KOPT-K1 (cell line): ENCODE data around the gene AFF3.

Source experiments
- H3K27ac ChIP-seq: fragments of 200-600 bp; sonication (generic); 2 replicates; pipeline ENCODE4 v1.5.1; 2016; ENCODE audit warnings: antibody characterized with exemption, mild to moderate bottlenecking, low read depth, low read length; ENCODE audit not compliant: poor library complexity, severe bottlenecking
- H3K36me3 ChIP-seq: fragments of 200-600 bp; sonication (generic); 2 replicates; pipeline ENCODE4 v1.5.1; 2017; ENCODE audit warnings: antibody characterized with exemption, mild to moderate bottlenecking, low read length, moderate library complexity; ENCODE audit not compliant: insufficient read depth
- H3K9me3 ChIP-seq: fragments of 200-600 bp; sonication (generic); 2 replicates; pipeline ENCODE4 v1.5.1; 2017; ENCODE audit warnings: antibody characterized with exemption, low read length, mild to moderate bottlenecking; ENCODE audit not compliant: insufficient read depth, poor library complexity, severe bottlenecking

The AFF3 gene

DNA sequence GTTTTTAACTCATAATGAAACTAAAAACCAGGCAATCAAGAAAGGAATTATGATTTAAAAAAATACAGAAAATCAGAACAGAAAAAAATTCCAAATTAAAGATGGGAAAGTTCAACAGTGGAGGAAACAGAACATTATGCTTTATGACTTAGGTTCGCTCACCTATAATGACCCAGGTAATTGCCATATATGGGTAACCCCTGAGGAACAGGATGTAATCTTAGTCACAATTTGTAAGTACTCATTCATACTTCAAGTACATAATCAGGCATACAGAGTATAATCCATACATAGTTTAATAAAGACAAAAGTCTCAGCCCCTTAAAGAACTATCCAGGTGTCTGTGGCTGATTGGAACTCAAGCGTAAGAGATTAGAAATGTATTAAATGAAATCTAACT, 159.6 kb downstream of the AFF3 start:
- no peak overlapping the region for H3K27ac ChIP-seq
- no peaks in the 10 kb centered on the region for H3K9me3 ChIP-seq
- peaks cover 2% of the 10 kb centered on the region; the same call in 1 of the 2 replicates for H3K36me3 ChIP-seq

DNA sequence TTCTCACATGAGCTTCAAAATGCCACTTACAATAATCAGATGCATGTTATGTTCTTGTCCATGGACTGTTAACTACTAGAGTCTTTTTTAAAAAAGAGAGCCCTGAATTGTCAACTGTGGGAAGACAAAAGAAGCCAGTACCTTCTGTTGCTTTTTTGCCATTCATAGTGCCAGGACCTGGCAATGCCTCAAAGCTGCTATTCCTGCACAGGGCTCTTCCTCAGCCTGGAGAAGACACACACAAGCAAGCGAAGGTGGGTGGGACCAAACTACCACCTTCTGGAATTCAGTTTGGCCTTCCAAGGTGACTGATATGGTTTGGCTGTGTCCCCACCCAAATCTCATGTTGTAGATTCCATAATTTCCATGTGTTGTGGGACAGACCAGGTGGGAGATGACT, 160.6 kb downstream of the AFF3 start:
- Histone ChIP-seq H3K9me3 (no peaks in the 10 kb centered on the region), H3K36me3 (peaks cover 6% of the 10 kb centered on the region; the same call in 1 of the 2 replicates), H3K27ac (no peak overlapping the region)

DNA sequence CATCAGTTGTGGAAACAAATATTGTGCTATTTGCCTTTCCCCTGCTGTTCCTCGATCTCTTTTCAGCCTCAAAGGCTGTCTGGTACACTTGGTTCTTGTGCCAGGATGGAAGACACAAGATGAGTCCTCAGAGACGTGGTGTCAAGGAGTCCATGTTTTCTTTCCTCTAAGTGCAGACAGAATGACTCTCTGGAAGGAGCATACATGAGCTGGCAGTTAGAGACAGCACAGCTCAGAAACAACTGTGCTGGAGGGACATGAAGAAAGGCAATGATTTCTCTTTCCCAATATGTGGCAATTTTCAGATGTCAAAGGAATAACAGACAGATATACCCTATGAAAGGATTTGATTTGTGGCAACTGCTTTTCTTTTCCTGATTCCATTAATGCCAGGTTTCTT, 162.2 kb downstream of the AFF3 start:
- Histone ChIP-seq H3K36me3 (peaks cover 6% of the 10 kb centered on the region; the same call in 1 of the 2 replicates), H3K9me3 (no peaks in the 10 kb centered on the region), H3K27ac (no peak overlapping the region)

DNA sequence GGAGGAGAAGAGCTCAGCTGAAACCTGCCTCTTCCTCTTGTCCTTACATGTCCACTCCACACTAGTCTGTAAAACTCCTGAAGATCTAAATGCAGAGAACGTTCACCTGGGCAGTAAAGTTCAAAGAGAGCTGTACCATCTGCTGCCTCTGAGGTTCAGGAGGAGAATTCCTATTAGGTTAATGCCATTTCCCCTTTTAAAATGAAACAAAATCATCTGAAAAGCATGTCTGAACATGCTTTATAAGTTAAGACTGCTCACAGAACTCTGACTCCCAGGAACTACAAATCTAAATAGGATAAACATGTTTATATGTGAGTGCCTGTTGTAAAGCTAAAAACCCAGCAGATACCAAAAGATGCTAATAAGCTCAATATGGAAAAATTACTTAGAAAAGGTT, 164.4 kb downstream of the AFF3 start:
- H3K36me3 ChIP-seq: peaks cover 6% of the 10 kb centered on the region; the same call in 1 of the 2 replicates
- no peaks in the 10 kb centered on the region for H3K9me3 ChIP-seq

DNA sequence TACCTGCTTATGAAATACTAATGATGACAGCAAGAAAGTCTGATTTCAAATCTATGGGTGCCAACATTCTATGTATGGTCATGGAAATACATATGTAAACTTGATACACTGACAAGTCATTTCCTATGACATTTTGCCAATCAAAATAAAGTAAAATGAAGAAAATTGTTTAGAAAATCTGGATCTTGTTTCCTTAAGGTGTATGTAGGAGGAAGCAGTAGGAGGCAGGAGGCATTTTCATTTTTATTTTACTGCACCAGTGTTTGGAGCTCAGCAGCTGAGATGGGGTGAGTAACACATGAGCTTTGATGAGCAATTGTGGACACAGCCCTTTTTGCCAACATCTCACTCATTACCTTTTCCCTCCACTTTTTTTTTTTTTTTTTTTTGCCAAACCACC, 167.0 kb downstream of the AFF3 start:
- Histone ChIP-seq H3K36me3 (peaks cover 6% of the 10 kb centered on the region; the same call in 1 of the 2 replicates), H3K9me3 (no peaks in the 10 kb centered on the region), H3K27ac (no peak overlapping the region)

More for the DNA sequence above, 164.4 kb downstream of the AFF3 start:
- H3K27ac ChIP-seq: no peak overlapping the region

DNA sequence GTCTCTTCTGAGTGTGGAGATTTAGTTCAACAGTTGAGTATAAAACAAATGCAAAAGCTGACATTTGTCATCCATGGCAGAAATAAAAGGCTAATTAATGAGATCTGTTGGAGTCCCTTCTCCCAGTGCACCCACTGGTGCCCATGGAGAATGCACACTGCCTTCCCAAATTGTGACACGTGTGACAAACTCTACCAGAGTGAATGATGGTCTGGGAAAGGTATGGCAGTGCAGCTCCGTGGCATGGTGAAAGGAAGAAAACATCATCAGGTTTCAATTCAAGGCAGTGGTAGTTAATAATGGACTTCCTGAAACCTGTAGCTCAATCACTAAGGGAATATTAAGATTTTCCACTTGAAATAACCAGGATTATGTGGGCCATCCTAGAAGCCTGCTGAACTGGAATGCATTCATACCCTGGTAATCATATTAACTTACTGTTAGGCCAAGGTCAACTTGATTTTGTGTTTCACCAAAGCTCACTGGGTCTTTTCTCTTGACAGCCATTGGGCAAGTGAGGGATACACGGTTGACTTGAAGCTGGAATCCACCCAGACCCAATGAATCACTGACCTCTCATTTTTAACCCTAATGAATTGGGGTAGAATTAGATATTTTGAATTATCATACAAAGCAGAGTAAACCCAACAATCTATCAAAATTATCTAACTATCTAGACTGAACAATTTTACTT, 167.6 kb downstream of the AFF3 start:
- Histone ChIP-seq H3K9me3 (no peaks in the 10 kb centered on the region), H3K27ac (no peak overlapping the region), H3K36me3 (peaks cover 6% of the 10 kb centered on the region; the same call in 1 of the 2 replicates)

DNA sequence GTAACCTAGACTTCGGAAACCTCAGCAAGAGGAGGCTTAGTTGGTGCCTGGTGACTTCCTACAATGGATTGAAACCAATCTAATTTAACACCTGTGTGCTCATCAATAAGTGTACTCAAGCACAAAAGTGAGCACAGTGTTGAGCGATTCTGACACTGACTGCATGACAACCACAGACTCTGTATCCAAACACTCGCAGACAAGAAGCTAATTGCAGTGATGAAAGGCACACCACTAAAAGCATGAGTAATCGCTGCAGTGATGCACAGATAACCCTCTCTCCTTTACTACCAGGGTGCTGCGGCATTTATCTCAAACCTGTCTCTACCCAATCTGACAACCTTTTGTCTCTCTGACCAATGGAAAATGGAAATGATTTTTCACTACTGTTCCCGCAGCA, 168.1 kb downstream of the AFF3 start:
- H3K36me3 ChIP-seq: peaks cover 6% of the 10 kb centered on the region; the same call in 1 of the 2 replicates
- no peaks in the 10 kb centered on the region for H3K9me3 ChIP-seq
- H3K27ac ChIP-seq: no peak overlapping the region

DNA sequence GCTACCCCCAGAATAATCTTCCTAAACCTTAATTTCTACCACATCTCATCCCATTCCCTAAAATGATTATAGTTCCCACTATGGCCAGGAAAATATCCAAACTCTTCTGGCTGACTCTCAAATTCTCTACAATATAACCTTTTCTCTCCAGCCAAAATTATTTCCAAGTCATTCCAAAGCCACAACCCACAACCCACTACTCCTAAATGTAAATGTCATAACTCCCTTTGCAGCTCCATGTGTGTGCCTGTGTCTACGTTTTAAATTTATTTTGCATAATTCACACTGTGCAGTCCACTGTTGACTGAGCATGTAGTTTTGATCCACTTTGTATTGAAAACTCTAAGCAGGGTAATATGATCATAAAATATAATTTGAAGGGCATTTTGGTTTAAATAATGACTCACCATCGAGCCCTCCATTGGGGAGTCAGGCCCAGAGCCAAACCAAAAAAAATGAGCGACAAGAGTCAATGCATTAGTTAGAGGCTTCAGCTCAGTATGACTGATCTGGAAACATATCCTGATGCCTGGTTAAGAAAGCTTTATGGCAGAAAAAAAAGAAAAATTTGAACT, 171.0 kb downstream of the AFF3 start:
- Histone ChIP-seq H3K9me3 (no peaks in the 10 kb centered on the region), H3K27ac (no peak overlapping the region), H3K36me3 (no peaks in the 10 kb centered on the region; the same call in 1 of the 2 replicates)

DNA sequence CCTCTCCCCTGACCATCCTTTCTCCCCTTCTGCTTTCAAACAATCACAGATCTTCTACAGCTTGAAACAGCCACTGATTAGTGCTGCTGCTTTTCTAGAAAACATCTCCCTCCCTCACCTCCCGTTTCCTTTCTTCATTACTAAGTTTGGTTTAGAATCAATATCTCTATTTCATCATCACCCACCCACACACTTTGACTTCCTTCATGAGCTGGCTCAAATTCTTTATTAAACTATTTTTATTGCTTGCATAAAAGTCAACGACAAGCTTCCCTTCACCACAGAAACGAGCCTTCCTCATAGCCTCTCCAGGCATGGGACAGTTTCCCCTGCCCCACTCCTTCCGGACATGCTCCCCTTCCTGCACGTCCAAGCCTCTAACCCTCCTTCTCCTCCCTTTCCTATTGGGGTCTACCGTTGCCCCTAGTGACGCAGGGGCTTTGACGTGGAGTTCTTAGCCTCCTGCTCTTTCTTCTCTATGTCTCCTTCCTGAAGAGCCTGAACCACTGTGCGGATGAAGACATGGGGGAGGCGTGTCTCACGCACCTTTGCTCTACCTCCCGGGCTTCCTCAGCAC, 172.0 kb downstream of the AFF3 start:
- Histone ChIP-seq H3K36me3 (no peaks in the 10 kb centered on the region; the same call in 1 of the 2 replicates), H3K9me3 (no peaks in the 10 kb centered on the region), H3K27ac (no peak overlapping the region)

DNA sequence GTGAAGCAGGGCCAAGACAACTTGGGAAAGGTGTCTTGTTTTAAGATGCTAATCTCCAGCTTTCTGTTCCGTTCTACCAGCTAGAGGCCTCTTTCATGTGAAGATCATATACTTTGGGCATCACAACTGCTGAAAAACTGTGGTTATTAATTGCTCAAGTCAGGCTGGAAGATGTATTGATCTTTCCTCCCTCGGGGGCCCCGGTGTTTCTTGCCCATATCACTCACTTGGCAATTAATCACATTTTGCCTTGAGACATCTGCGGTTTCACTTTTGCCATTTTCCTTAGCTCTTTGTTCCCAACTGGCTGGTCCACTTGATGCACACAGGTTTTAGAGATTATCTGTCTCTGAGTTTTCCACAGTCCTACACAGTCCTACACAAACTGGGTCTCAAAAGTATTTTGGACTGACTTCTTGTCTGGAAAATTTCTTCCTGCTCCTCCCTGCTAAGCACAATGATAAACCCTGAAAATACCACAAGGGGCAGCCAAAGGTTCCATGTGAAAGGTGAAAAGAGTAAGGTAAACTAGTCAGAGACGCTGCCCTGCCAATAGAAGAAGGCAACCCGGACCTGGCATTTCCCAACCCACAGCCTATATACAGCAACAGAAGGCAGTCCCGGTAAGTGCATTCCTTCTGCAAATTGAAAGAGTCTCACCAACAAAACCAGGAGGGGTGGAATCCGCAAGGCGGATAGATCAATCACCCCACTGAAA, 181.0 kb downstream of the AFF3 start:
- Histone ChIP-seq H3K27ac (no peak overlapping the region), H3K36me3 (0 out of 2 replicates have a peak, but pooled peaks cover 8% of the 10 kb centered on the region)

DNA sequence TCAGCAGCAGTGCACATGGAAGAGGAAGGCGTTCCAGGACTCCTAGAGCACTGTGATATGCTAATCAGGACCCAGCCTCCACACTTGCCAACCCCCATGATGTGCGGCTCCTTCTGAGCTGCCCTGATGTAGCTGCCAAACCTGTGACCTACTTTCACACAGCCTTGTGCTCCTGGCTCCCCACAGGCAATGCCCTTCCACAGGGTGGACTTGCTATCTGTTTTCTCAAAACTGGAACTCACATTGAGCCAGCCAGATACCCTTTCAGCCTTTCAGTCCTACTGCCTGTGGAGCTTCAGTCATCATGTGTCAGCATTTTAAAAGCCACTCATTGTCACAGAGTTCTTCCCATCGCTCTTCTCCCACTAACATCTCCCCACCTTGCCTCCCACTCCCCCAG, 181.6 kb downstream of the AFF3 start:
- H3K27ac ChIP-seq: no peak overlapping the region
- H3K9me3 ChIP-seq: no peaks in the 10 kb centered on the region
- 0 out of 2 replicates have a peak, but pooled peaks cover 8% of the 10 kb centered on the region for H3K36me3 ChIP-seq

More for the DNA sequence above, 181.0 kb downstream of the AFF3 start:
- no peaks in the 10 kb centered on the region for H3K9me3 ChIP-seq

DNA sequence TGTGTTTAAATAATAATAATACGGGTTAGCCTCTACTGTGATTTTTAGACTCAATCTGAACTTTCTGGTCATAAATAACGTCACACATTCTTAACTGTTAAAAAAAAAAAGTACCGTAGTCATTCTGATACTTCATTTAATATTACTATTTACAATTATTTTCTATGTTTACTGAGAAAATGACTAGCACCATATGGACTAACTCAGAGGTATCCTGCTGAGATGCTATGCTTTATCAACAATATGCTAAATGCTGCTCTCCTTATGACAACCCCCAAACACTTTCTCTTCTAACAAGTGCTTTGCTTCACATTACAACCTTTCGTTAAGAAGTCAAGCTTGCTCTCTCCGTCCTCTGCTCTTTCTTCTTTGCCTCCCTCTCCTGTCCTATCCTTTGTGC, 182.1 kb downstream of the AFF3 start:
- Histone ChIP-seq H3K9me3 (no peaks in the 10 kb centered on the region), H3K27ac (no peak overlapping the region), H3K36me3 (0 out of 2 replicates have a peak, but pooled peaks cover 8% of the 10 kb centered on the region)

DNA sequence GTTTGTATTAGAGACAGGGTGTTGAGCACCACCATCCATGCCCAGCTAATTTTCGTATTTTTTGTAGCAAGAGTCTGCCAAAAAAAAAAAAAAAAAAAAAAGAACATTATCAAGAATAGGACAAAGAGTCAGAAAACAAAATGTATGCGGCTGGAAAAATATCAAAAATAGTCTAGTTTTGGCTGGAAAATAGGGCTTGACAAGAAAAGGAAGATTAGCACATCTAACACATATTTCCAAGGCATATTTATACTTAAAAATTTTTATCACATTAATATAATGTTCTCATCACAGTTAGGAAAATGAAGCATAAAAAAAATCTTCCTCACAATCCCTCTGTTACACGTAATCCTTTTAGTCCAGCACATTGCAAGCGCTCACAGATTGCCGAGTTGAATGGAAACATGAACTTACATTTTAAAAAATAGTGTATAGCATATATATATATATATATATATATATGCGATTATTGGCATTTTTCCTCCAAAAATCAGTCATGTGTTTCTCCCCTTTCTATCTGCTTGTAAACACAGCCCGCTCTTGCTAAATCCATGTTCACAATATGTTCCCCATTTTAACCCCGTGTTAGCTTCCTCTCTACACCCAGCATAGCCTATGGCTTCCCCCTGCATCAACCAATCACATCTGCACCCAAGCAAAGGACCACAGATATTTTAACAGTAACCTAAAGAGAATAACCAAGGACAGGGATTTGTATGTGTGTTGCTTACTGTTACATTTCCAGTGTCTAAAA, 183.0 kb downstream of the AFF3 start:
- Histone ChIP-seq H3K27ac (no peak overlapping the region), H3K9me3 (no peaks in the 10 kb centered on the region), H3K36me3 (0 out of 2 replicates have a peak, but pooled peaks cover 8% of the 10 kb centered on the region)

DNA sequence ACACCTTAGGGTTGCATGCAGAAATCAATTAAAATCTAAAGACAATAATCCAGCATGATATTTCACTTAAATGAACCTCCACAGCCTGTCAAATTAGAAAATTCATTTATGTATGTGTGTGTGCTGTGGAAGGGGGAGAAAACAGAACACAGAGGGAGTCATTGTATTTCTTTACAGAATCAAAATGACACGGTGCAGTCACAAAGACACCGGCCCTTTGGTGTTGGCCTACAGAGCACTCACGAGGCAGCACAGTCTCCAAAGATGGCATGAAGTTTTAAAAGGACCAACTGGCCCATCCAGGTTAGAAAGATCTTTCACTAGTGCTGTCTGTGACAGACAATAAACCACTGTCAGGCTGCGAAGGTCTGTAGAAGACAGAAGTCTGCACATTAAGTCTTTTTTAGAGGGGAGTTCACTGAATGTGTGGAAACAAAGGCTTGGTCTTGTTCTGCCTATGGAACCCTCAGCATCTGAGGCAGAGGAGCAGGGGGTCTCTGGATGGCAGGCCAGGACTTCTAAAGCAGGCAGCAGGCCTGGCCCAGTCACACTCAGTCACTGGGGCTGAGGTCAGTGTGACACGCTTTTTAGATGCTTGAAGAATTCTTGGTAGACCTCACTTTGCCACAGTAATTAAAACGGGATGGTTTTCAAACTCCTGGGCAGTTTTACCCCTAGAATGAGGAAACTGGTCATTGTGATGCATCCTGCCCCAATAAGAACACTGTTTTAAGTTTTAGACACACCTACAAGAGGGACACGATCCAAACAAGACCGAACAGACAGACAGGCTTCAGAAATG, 184.9 kb downstream of the AFF3 start:
- Histone ChIP-seq H3K36me3 (0 out of 2 replicates have a peak, but pooled peaks cover 8% of the 10 kb centered on the region), H3K27ac (no peak overlapping the region), H3K9me3 (no peaks in the 10 kb centered on the region)
